ENCODE data around the gene FBRS.

- TF ChIP-seq POLR2AphosphoS5 (IDR thresholded peaks at IDR 0.05; ENCODE audit: low read depth, low read length): no peak
- TF ChIP-seq SIN3A (IDR thresholded peaks at IDR 0.05; ENCODE audit: borderline replicate concordance, insufficient read depth, low read length): no peak
- TF ChIP-seq, protein P1, sequence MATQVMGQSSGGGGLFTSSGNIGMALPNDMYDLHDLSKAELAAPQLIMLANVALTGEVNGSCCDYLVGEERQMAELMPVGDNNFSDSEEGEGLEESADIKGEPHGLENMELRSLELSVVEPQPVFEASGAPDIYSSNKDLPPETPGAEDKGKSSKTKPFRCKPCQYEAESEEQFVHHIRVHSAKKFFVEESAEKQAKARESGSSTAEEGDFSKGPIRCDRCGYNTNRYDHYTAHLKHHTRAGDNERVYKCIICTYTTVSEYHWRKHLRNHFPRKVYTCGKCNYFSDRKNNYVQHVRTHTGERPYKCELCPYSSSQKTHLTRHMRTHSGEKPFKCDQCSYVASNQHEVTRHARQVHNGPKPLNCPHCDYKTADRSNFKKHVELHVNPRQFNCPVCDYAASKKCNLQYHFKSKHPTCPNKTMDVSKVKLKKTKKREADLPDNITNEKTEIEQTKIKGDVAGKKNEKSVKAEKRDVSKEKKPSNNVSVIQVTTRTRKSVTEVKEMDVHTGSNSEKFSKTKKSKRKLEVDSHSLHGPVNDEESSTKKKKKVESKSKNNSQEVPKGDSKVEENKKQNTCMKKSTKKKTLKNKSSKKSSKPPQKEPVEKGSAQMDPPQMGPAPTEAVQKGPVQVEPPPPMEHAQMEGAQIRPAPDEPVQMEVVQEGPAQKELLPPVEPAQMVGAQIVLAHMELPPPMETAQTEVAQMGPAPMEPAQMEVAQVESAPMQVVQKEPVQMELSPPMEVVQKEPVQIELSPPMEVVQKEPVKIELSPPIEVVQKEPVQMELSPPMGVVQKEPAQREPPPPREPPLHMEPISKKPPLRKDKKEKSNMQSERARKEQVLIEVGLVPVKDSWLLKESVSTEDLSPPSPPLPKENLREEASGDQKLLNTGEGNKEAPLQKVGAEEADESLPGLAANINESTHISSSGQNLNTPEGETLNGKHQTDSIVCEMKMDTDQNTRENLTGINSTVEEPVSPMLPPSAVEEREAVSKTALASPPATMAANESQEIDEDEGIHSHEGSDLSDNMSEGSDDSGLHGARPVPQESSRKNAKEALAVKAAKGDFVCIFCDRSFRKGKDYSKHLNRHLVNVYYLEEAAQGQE (IDR thresholded peaks at IDR 0.05; ENCODE audit: insufficient read depth in 1 of 2, low read depth in 2 of 2, low read length in 2 of 2): no peak
- no peak for TF ChIP-seq TAF1 (IDR thresholded peaks at IDR 0.05; ENCODE audit: borderline replicate concordance, insufficient read depth, low read length)
Measured at GRCh38 chr16:30694926-30695693, 36.9 kb downstream of the FBRS start.
